Endodermal cell (in vitro differentiated cells): ENCODE measurements around the gene KRT12. TPM values are rescaled to one million over a fixed set of nuclear protein-coding genes. Genes with fewer than 3 reads are reported as not detected.

Source experiments
- total RNA-seq, 2 donors: library from RNA; stranded (reverse); fragmentation: NEBNext Ultra II Directional in 1 of 2; extraction: Animal tissue kit (Norgen Biotek cat#: 25700) in 1 of 2; gene quantifications; 2 replicates in 1 of 2; 3 replicates in 1 of 2; pipeline ENCODE4 v1.2.1, GENCODE V29; 2021

KRT12 gene
- total RNA-seq, 2 donors from 2014 or later, result not detected

Other genes starting within 250 kb of the KRT12 start
- 100 to 1,000 TPM; 156 to 191 TPM for gene SMARCE1, start 219.4 kb downstream of the KRT12 start, total RNA-seq
- gene KRT222, start 202.0 kb downstream of the KRT12 start, total RNA-seq, result 1 to 10 TPM; 1.4 to 2.3 TPM
- gene KRT24, start 163.5 kb downstream of the KRT12 start, total RNA-seq, result not detected
- not detected for gene KRT25, start 111.9 kb downstream of the KRT12 start, total RNA-seq
- not detected for gene KRT26, start 95.0 kb downstream of the KRT12 start, total RNA-seq
- gene KRT27, start 84.7 kb downstream of the KRT12 start, total RNA-seq, result not detected
- not detected for gene KRT28, start 67.3 kb downstream of the KRT12 start, total RNA-seq
- 10 to 100 TPM; 22.3 to 46.8 TPM for gene KRT10, start 44.6 kb downstream of the KRT12 start, total RNA-seq
- gene KRT20, start 18.0 kb upstream of the KRT12 start, total RNA-seq, result not detected
- not detected for gene KRT23, start 70.4 kb upstream of the KRT12 start, total RNA-seq
- not detected for gene KRT39, start 99.7 kb upstream of the KRT12 start, total RNA-seq
- not detected for gene KRT40, start 117.1 kb upstream of the KRT12 start, total RNA-seq
- not detected for gene KRTAP3-3, start 126.9 kb upstream of the KRT12 start, total RNA-seq
- gene KRTAP3-2, start 132.7 kb upstream of the KRT12 start, total RNA-seq, result not detected
- gene KRTAP3-1, start 141.9 kb upstream of the KRT12 start, total RNA-seq, result not detected
- not detected for gene KRTAP1-5, start 160.0 kb upstream of the KRT12 start, total RNA-seq
- not detected for gene KRTAP1-4, start 163.0 kb upstream of the KRT12 start, total RNA-seq
- gene KRTAP1-3, start 167.7 kb upstream of the KRT12 start, total RNA-seq, result not detected
- not detected for gene KRTAP1-1, start 174.2 kb upstream of the KRT12 start, total RNA-seq
- gene KRTAP2-1, start 180.1 kb upstream of the KRT12 start, total RNA-seq, result not detected
- not detected for gene KRTAP2-2, start 188.0 kb upstream of the KRT12 start, total RNA-seq
- gene KRTAP2-3, start 192.9 kb upstream of the KRT12 start, total RNA-seq, result not detected
- gene KRTAP2-4, start 198.7 kb upstream of the KRT12 start, total RNA-seq, result not detected
- gene KRTAP4-7, start 216.9 kb upstream of the KRT12 start, total RNA-seq, result not detected
- gene KRTAP4-8, start 230.9 kb upstream of the KRT12 start, total RNA-seq, result not detected
- not detected for gene KRTAP4-16, start 235.0 kb upstream of the KRT12 start, total RNA-seq
- not detected for gene KRTAP4-9, start 238.2 kb upstream of the KRT12 start, total RNA-seq